GM21737 (cell line): ENCODE results near the gene TMCC3.
"Not testable (repeated sequence)": the region's sequence is repeated elsewhere in the genome, so short reads cannot be mapped to it uniquely, and the experiment has no call there.

Experiments used
- ATAC-seq: cut with Tn5 transposase; IDR thresholded peaks from one replicate; pipeline ENCODE4 v1.9.1; 2021; ENCODE audit warnings: mild to moderate bottlenecking, moderate library complexity; ENCODE audit not compliant: unreplicated experiment

TMCC3 gene

DNA sequence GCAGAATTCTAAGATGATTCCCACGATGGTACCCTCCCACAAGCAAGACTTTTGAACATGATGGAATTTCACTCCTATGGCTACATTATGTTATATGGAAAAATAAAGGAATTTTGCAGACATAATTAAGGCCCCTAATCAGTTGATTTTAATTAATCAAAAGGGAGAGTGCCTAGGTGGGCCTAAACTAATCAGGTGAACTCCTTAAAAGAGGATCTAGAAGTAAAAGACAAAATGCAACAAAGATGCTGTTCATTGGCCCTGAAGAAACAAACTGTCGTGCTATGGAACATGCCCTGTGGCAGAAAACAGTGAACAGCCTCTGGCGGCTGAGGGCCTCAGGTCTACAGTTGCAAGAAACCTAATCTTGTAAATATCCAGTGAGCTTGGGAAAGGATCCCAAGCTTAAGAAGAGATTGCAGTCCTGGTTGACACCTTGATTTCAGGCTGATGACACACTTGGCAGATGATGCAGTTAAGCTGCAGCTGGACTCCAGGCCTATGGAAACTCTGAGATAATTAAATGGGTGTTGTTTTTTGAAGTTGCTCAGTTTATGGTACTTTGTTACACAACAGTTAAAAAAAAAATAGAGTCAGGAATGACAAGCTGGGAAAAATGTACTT lies 13.8 kb downstream of the TMCC3 start:
- ATAC-seq, result no peak

DNA sequence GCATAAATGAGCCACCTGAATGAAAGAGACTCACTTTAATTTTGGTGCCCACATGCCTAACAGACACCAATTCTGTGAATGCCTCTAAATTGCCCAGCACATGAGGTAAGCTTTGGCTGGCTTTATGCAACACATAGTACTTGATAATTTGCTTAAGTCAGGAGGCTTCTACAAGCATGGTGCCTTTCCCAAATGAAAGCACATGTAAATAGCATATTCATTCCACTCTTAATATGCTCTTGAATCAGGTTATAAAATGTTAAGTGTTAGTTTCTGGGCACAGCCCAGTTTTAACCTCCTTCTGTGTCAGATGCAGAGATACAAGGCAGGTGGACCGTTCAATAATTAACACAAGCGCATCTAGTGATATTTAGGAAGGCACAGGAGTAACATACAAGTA lies 15.6 kb downstream of the TMCC3 start:
- ATAC-seq, result no peak

DNA sequence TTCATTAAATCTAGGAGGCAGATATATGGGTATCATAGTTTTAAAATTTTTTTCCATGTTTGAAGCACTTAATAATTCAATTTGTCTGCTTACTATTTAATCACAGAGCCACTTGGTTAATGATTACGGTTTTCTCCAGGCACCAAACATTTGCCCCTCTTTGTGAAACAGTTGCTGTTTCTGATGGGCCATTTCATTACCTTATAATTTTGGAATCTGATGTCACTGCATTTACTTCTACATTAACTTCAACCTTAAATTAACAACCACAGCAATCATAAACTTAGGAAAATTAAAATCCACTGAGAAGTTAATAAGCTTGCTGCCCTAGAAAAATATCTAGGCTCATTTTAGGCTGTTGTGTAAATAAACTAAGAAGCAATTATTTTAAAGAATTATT lies 17.0 kb downstream of the TMCC3 start:
- no peak for ATAC-seq

DNA sequence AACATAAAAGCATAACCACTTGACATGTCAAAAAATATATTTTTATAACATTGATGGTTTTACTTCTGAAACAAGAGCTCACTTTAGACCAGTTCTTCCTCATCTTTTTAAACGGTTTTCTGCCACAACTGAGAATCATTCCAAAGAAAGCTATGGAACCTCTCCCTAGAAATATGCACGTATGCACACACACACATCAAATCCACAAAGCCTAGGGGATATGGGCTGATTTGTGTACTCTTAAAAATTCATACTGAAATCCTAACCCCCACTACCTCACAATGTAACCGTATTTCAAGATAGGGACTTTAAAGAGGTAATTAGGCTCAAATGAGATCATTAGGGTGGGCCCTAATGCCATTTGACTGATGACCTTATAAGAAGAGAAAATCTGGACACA lies 19.3 kb downstream of the TMCC3 start:
- ATAC-seq, result no peak

DNA sequence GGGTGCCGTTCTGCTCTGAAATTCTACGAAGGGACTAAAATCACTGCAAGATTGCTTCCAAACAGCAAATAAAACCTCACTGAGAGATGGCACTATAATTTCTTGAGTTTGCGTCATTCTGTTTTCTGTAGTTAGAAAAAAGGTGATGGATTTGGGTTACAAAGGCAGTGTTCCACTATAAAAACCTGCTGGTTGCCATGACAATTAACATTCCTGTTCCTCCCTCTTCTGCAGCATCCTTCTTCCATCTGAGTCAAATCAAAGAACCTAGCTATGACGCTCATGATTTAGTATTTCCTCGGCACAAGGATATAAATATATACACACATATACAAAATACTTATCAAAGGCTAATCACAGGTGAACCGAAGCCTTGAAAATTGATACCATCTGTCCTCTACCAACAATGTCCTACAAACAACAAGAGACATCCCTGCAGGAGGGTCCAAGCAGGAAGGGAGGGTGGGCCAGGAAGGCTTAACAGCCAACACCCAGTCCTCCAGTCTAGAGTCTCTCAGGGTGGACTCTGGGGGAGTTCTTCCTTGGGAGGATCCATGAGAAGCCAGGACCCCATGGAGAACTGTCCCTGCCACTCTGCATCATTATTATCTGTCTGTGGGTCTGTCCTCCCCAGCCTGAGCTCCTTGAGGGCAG lies 21.4 kb downstream of the TMCC3 start:
- ATAC-seq, result no peak

GRCh38 chr12:94628369-94628768 lies 22.0 kb downstream of the TMCC3 start:
- ATAC-seq, result no peak

DNA sequence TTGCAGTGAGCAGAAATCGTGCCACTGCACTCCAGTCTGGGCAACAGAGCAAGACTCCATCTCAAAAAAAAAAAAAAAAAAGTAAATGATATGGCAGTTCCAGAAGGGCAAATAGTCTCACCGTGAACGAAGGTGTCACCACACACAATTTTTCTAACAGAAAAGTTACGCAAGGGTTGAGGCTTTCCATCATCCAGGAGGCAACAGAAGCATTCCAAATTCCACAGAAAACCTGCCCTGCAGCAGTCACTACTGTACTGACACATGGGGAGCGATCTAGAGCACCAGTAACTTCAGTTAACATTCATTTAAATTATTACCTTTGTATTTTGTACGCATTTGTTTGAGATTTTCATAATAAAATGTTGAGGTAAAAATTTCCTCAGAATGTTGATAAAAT lies 24.8 kb downstream of the TMCC3 start:
- ATAC-seq, result no peak

- no peak for ATAC-seq
Observed at GRCh38 chr12:94623161-94623920, 27.0 kb downstream of the TMCC3 start.

DNA sequence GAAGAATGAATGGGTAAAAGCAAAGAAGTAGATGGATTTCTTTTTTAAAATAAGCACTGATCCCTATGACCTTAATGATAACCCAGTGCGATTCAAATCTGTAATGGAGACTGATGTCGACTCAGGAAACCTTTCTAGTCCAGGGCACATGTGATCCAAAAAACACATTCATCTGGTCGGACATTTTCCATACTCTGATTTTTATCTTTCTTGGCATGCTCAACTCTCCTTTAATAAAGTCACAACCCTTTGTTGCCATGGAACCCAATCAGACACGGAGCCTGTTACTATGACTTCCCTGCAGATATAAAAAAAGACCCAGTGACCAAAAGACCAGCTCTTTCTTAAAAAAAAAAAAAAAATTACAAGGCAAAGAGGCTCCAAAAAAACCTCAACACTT lies 27.9 kb downstream of the TMCC3 start:
- no peak for ATAC-seq

- peak; percentile 96 for ATAC-seq
Observed at GRCh38 chr12:94621662-94622359, 28.5 kb downstream of the TMCC3 start.

DNA sequence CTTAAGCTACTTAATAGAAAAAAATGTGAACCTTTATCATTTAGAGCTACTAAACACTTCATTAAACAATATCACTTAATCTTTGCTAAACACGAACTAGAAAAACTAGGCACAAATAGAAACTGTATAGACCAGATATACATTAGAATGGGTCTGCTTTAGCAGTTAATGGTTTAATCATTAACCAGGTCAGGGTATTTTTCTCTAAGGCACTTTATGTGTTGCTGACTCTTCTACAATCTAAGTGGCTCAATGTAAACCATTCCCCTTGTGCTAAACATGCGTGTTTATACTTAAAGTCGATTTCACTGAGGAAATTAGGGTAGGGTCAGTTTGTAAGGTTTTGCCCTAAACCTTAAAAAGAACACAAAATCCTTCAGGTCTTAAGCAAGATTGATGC lies 29.7 kb downstream of the TMCC3 start:
- ATAC-seq, result no peak

DNA sequence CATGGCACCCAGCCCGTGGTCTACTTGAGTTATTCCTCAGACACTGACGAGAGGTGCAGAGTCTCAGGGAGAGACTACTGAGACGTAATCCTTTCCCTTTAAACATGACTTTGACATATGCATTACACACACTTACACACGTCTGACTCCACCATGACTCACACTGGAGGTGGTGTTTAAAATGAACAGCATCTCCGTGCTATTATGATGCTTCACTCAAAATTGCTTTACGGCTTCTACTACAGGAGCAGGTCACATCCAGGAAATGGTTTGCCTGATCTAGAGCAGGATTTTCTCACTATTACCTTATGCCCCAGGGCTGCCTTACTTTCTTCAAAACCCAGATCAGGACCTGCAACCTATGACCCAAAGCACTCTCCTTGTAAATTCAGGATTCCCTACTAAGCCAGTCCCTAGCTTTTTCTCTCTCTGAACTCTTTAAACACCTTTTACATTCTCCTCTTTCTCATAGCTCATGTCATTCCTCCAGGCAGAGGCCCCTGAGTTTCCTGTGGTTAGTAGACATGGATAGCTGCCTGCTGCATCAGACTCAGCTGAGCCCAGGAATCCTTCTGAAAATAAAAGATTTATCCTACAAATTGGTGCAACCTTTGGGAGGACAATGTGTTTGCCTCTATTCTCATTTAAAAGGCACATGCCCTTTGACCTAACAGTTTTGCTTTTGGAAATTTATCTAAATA lies 31.2 kb downstream of the TMCC3 start:
- ATAC-seq, result no peak

DNA sequence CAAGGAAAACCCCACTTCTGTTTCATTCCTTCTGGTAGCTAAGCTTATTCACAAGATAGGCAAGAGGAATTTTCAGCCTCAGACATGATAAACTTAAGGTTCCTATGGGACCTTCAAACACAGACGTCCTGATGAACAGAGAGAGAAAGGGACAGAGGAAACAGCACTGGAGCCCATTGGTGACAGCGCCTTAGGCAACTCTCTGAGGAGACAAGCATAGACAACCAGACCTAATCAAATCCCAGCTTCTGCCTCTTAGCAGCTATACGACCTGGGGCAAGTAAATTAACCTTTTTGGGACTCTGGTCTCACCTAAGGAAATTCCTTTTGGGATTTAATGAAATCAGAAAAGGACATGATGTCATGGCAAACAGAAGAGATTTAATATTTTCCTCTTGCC lies 33.3 kb downstream of the TMCC3 start:
- ATAC-seq, result no peak

DNA sequence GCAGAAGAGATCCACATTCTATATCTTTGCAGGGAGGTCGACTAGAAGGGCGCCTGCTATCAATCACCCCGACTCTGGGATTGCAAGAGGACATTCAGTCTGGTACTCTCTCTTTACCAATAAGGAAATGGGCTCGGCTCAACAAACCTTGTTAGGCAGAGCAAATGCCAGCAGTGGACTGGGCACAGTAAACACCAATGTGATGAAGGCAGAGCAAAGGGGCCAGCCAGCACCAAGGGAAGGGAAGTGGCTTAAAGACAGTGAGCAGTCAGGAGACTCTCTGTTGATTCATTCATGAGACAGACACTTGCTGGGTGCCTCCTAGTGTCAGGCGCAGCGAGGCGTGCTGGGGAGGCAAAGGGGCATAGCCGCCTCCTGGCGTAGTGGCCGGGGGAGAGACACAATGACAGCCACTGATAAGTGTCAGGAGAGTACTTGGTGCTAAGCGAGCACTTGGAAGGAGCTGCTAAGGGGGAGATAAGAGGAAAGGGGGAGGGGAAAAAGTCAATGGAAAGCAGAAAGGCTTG lies 34.1 kb downstream of the TMCC3 start:
- no peak for ATAC-seq

GRCh38 chr12:94615260-94616181 lies 34.8 kb downstream of the TMCC3 start:
- ATAC-seq, result no peak

DNA sequence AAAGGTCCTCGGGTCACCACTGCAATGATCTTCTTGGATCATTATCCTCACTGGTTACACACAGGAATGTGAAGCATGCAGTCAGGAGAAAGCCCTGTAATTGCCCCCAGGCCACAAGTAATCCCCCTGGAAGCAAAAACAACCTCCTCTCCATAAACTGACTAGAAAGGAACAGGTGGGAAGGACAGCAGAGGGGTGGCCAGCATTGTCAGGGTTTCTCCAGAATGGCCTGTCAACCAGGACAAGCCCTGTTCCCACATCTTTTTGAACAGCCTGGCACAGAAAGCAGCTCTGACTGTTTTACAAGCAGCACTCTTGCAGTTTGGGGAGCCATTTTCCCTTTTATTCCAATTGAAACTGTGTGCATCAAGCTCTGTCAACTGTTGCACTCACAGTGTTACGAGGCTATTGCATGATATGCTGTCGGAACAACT lies 36.1 kb downstream of the TMCC3 start:
- ATAC-seq, result no peak

DNA sequence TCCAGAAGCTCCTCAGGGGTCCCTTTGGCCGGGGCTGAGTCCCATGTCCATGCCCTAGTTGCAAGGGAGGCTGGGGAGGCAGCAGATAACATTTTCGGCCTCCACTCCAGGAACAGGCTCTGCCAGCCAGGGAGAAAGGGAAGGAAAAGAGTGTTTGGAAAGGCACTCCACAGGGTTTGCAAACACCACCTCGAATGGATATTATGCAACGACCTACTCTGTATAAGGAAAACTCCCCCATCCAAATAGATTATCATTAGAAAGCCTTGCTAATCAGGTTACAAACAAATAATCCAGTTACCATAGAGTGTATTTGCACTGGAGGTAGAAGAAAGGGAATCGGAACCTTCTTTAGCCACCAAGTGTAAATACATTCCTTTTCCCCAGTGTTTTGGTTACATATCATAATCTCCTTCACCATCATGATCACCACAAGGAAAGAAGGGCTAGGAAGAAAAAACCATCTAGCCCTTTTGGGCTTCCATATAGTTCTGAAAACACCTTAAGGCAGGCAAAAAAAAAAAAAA lies 40.4 kb downstream of the TMCC3 start:
- no peak for ATAC-seq

- ATAC-seq, result not testable (repeated sequence)
Observed at GRCh38 chr12:94606810-94607209, 43.5 kb downstream of the TMCC3 start.

DNA sequence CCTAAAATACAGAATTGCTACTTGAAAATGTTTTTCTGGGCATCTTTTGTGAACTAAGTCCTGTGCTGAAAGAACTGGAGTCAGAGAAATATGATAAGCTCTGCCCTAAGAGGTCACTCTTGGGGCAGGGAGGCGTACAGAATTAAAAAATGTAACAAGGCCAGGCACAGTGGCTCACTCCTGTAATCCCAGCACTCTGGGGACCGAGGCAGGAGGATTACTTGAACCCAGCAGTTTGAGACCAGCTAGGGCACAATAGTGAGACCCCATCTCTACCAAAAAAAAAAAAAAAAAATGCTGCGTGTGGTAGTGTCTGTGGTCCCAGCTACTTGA lies 46.0 kb downstream of the TMCC3 start:
- ATAC-seq, result no peak
